Cardiac septum (tissue), 1 donor: ENCODE data around the gene FXYD5. TPM values are rescaled to one million over a fixed set of nuclear protein-coding genes. Genes with fewer than 3 reads are reported as not detected.
"Not testable (repeated sequence)": the region's sequence is repeated elsewhere in the genome, so short reads cannot be mapped to it uniquely, and the experiment has no call there.

Experiments used
- DNase-seq: peaks from one replicate; pipeline ENCODE4 v3.0.0-alpha.2; 2020; ENCODE audit warnings: low spot score
- intact Hi-C: fragments of 100-400 bp; cut with DNase I; formaldehyde crosslinking; loops from one replicate; pipeline ENCODE4 v1.14.0; 2022
- total RNA-seq: library from RNA; stranded (reverse); fragmentation: NEBNext Ultra II Directional; extraction: Animal tissue kit (Norgen Biotek cat#: 25700); gene quantifications from one replicate; pipeline ENCODE4 v1.2.1, GENCODE V29; 2021
- donor health status: DM: no; HTN: no; CAD: no.

FXYD5 gene
- total RNA-seq, 1 donor from 2014 or later = 19.0 TPM

DNA sequence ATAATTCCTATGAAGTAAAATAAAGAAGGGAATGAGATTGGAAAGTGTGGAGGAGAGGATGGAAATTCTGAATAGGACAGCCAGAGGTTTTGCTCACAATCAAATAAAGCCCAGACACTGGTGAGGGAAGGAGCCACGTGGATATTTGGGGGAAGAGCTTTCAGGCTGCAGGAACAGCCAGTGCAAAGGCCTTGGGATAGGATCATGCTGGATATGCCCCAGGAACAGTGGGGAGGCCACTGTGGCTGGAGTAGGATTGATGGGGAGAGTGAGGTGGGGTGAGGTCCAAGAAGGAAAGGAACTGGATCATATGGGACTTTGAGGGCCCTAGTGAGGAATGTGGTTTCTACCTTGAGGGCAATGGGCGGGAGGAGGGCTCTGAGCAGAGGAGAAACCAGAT, 4.1 kb upstream of the FXYD5 start:
- intact Hi-C loops = no loop called here
- DNase-seq = no peak

DNA sequence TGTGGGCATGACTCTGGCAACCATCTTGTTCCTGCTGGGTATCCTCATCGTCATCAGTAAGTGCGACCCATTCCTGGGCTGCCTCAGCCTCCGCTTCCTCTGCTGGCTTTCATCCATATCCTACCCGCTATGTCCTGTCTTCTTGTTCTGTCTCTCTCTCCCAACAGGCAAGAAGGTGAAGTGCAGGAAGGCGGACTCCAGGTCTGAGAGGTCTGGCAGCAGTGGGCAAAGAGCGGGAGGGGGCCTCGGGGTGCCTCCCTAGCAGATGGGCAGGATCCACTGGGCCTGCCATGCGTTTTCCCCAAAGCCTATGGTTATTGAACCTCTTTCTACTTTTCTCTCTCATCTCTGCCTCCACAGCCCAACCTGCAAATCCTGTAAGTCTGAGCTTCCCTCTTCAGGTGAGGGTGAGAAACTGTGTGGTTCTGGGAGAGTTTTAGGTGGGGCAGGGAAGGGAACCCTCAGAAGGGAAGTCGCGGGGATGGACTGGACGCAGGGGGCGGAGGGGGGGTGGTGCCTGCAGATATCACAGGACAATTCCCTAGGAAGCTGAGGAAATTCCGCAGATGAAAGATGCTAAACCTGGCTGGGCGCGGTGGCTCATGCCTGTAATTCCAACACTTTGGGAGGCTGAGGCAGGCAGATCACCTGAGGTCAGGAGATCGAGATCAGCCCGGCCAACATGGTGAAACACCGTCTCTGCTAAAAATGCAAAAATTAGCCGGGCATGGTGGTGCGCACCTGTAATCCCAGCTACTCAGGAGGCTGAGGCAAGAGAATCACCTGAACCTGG, 3.1 kb upstream of the FXYD5 start:
- no peak for DNase-seq
- intact Hi-C loops = no loop called here

DNA sequence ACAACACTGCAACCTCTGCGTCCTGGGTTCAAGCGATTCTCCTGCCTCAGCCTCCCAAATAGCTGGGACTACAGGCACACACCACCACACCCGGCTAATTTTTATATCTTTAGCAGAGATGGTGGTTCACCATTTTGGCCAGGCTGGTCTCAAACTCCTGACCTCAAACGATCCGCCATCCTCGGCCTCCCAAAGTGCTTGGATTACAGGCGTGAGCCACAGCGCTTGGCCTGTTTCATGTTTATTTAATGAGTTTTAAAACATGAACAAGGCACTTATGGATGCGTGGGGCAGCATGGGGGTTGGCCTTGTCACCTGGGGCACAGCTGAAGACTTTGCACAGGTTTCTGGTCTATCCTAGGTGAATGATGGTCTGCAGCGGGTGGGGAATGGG, 1.4 kb upstream of the FXYD5 start:
- DNase-seq, intact Hi-C loops: not testable (repeated sequence)

DNA sequence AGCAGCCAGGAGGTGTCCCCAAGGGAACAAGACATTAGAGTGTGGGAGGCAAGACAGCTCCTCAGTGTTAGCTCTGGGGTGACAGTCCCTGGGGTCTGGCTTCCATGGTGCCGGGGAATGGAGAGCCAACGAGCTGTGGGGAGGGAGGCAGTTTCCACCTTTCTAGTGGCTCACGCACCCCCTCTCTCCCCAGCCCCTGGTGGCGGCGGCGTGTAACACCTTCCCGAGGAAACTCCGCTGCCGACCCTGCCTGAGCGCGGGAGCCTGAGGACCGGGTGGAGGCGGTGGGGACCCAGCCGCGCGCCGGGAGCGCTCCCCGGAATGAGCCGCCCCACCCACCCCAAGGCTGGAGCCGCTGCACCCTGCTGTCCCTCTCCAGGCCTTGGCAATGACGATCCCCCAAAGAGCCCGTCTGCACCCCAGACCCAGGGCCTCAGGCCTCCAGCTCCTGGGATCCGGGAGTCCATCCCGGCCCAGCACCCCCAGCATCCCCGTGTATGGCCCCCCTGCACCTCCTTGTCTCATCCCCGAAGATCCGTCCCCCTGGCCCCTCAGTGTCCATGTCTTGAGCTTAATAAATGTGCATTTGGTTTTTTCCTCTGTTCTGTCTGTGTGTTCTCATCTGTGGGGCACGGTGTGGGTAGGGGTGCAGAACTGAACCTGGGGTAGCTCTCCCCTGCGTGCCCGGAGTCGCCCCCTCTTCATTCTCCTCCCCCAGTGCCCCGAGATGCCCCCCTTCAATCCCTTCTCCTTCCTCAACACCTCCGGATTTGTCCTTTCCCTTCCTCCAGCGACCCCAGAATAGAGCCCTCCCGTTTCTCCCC, 622 bp upstream of the FXYD5 start:
- intact Hi-C loops = no loop called here
- no peak for DNase-seq

DNA sequence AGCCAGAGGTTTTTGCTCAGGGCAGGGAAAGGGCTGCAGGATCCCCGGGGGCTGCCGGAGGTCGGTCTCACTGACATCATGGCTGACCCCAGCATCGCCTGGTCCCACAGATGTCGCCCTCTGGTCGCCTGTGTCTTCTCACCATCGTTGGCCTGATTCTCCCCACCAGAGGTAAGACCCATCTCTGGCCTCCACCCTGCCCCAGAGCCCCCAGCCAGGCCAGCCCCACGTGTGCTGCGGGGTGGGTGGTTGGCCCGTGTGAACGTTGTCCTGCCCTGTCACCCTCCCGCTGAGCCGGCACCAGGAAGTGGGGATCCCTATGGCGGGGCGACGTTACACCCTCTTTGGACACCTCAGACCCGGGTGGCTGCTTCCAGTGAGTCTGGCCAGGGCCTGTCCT, 906 bp downstream of the FXYD5 start:
- intact Hi-C loops = no loop called here
- no peak for DNase-seq

DNA sequence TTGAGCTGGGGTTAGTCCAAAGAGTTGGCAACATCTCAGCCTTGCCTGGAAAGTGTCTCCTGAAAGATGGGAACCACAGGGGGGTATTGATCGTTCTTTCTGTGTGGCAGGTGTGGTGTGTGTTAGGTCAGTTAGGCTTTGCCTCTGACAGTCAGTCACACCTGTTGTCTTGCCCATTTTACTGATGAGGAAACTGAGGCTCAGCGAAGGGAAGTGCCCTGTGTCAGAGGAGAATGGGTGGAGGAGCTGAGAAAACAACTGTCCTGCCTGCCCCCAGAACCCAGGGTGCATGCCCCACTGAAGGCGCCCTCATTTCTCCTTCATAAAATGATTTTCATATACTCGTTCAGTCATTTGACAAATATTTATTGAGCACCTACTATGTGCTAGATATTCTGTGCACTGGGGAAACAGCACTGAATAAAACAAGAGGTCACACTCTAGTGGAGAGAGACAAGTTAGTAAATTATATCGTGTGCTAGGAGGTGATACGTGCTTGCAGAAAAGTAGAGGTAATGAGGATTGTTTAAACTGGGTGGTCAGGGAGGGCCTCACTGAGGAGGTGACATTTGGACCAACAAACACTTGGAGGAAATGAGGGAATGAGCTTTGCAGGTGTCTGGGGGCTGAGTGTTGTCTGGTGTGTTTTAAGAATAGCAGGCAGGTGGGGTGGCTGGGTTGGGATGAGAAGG, 1.6 kb downstream of the FXYD5 start:
- intact Hi-C loops = no loop called here
- no peak for DNase-seq

DNA sequence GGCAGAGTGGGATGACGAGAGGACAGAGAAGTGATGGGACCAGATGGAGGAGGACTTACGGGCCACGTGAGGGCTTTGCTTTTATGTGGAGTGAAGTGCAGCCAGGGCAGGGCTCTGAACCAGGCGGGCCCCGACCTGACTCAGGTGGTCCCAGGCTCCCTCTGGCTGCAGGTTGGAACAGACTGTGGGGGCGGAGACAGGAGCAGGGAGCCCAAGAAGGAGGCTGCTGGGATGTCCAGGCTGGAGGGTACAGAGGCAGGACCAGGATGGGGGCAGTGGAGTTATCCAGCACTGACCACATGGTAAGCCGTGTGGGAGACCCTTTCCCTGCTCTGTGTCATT, 2.1 kb downstream of the FXYD5 start:
- intact Hi-C loops = no loop called here
- no peak for DNase-seq

DNA sequence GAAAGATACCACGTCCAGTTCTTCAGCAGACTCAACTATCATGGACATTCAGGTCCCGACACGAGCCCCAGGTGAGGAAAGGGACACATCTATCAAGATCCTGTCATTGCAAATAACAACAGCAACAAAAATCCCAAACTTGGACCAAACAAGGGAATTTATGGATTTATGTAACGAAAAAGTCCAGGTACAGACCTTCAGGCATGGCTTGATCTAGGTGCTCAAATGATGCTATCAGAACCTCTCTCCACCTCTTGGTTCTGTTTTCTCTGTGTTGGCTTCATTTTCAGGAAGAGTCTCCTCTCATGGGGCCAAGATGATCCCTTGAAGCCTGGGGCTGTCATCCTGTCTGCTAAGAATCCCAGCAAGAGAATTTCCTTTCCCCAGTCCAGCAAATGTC, 2.9 kb downstream of the FXYD5 start:
- DNase-seq = no peak
- intact Hi-C loops = no loop called here

DNA sequence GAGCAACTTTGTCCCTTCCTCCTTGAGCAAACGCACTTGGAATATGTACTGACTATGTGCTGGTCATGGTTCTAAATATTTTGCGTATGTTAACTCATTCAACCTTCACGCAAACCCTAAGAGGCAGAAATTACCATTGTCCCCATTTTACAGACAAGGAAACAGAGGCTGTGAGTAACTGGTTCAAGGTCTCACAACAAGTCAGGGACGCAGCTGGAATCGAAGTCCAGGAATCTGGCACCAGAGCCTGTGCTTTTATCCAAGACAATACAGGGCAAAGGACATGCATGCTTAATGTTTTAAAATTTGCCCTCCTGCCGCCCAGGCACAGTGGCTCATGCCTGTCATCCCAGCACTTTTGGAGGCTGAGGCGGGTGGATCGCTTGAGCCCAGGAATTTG, 5.1 kb downstream of the FXYD5 start:
- no peak for DNase-seq
- intact Hi-C loops = no loop called here

DNA sequence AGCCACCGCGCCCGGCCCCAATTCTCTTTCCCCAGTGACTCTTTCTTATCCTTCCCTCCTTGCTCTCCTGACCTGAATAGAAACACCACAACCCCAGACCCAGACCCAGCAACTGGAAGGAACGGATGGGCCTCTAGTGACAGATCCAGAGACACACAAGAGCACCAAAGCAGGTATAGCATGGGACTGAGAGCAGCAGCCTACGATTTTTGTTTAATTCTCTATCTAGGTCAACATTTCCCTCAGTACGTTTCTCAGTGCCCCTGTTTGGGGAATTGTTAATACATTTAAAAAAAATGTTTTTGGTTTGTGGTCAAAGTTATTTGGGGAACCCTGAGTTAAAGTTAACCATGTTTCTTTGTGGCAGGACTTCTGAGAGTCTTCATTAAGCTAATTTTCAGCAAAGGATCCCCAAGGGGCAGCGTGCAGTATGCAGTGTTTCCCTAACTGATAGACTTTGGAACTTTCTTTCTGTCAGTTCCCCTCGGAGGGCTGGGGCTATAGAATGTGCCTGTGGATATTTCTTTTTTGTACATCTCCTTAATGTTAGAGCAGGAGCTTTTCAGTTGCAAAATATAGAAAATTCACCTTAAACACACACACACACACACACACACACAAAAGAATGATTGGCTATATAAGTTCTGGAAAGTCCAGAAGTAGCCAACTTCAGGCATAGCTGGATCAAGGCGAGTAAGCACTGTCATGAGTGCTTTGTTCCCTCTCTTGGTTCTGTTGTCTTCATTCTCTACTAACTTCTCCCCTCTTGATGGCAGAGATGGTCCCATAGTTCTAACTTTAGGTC, 6.3 kb downstream of the FXYD5 start:
- intact Hi-C loops = no loop called here
- no peak for DNase-seq

DNA sequence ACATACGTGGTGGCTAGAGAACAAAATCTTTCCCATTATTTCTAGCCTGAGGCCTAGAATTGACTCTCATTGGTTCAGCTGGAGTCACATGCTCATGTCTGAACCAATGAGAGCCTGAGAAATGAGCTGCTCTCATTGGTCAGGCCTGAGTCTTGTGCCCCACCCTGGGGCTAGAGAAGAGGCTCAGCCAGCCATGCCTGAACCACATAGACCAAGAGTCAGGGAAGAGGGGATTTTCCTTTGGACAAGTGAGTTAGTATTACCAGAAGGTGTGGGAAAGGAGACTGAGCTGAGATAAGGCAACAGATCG, 6.9 kb downstream of the FXYD5 start:
- intact Hi-C loops = no loop called here
- DNase-seq = no peak

DNA sequence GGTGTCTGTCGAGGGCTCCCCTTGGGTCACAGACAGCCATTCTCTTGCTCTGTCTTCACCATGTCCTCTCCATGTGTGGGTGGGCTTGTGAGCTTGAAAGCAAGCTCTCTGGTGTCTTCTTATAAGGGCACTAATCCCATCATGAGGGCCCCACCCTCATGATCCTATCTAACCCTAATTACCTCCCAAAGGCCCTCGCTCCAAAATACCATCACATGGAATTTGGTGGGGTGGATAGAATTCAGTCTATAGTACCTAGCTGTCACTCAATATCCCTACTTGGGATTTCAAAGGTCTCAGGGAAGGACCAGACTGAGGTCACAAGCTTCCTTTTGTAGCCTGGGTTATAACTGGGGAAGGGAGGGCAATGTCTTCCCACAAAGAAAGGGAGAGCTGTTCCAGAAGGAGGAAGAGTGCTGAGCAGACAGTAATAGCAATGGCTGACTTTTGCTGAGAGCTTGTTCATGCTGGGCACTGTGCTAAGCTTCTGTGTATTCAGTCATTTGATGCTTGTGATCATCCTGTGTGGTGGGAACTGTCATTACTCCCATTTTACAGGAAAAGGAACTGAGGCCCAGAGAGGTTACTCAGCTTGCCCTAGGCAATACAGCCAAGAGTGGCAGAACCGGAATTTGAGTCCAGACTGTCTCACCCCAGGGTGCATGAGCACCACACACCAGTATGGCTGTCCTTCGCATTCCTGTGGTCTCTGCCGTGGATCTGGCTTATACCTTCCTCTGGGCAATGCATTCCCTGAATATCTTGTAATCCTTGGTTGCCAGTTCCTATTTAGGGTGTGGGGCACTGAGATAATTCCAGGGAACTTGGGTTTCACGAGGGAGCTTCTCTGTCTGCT, 8.2 kb downstream of the FXYD5 start:
- DNase-seq = no peak

DNA sequence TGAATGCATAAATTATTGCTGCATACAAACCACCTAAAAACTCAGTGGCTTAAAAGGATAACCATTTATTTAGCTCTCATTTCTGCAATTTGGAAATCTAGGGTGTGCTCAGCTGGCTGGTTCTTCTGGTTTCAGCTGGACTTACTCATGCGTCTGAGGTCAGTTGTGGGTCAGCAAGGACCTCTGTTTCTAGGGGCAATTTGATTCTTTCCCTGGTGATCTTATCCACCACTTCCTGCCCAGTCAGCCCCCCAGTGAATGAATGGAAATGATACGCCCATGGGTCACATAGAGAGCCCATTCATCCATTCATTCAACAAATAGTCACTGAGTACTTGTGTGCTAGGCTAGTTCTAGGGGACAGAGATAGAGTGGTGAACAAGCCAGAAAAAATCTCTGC, 9.9 kb downstream of the FXYD5 start:
- intact Hi-C loops = no loop called here
- peak; percentile 10 for DNase-seq

More for the DNA sequence above, 8.2 kb downstream of the FXYD5 start:
- intact Hi-C loops = no loop called here

DNA sequence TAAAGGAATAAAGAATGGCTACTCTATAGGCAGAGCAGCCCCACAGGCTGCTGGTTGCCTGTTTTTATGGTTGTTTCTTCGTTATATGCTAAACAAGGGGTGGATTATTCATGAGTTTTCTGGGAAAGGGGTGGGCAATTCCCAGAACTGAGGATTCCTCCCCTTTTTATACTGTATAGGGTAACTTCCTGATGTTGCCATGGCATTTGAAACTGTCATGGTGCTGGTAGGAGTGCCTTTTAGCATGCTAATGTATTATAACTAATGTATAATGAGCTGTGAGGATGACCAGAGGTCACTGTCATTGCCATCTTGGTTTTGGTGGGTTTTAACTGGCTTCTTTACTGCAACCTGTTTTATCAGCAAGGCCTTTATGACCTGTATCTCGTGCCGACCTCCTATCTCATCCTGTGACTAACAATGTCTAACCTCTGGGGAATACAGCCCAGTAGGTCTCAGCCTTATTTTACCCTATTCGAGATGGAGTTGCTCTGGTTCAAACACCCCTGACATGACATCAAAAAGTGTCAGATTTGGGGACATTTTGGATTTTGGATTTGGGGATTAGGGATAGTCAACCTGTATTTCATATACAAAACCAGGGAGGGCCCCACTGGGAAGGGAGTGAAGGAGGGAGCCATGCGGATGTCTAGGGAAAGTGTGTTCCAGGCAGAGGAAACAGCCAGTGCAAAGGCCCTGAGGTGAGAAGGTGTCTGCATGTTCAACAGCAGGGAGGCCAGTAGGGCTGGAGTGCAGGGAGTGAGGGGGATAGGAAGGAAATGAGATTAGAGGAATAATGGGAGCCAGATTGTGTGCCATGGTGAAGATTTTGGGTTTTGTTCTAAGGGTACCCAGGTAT, 10.9 kb downstream of the FXYD5 start:
- DNase-seq = peak; percentile 26
- intact Hi-C loops = no loop called here

DNA sequence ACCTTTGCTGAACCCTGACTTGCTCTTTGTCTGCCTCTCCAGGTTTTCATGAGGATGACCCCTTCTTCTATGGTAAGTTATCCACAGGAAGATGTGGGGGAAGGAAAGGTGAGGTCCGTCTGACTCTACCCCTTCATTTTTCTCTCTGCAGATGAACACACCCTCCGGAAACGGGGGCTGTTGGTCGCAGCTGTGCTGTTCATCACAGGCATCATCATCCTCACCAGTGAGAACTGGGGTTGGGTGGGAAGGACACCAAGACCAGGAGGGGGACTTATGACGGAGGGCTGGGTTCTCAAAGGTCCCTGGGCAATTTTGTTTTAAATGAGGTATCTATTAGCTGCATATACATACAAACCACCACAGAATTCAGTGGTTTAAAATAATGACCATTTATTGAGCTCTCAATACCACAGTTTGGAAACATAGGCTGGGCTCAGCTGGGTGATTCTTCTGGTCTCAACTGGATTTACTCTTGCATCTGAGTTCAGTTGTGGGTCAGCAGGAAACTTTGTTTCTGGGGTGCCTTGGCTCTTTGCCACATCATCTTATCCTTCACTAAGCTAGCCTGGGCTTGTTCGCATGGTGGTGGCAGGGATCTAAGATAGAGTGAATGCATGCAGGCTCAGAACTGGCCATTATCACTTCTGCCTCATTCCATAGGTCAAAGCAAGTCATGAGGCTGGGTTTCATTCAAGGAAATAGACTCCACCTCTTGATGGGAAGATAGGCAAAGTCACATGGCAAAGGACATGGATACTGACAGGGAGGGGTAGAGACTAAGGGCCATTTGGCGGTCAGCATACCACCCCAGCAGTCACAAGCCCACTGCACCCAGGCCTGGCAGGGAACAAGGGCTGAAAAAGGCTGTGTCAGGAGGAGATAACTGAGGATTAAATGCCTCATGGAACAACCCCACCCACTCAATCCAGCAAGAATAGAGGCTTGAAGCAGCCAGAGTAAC, 11.8 kb downstream of the FXYD5 start:
- peak; percentile 35 for DNase-seq
- intact Hi-C loops = no loop called here

DNA sequence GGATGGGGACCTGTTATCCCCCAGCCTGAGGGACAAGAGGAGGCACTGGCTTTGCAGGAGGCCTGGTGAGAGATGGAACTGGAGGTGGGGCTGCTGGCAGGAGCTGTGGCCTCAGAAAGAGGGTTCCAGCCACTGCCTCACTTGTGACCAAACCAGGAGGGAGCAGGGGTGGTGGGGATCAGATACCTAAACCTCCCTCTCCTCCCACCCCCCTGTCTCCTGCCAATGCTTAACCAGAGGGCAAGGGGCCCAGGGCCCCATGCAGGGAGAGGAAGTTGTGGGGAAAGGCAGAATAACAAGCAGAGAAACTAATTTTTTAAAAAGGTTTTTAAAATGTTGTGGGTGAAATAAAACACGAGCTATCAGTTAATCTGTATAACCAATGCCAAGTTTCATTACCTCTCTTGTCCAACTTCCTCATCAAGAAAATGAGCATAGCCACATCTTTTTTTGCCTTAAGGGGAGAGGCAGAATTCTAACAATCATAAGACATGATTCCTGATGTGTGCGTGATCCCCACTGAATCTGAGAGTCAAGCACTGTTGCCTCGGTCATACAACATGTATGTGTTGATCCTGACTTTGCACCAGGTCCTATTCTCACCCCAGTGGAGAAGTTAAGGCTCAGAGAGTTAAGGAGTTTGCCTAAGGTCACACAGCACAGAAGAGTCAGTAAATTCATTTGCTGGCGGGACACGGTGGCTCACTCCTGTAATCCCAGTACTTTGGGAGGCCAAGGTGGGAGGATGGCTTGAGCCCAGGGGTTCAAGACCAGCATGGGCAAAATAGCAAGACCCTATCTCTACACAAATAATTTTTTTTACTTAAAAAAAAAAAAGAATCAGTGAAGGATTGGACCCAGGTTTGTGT, 12.9 kb downstream of the FXYD5 start:
- intact Hi-C loops = no loop called here
- peak; percentile 47 for DNase-seq
